Adrenal gland (tissue), 5 donors: ENCODE results near the gene TMEM135.

Experiments used
- POLR2A ChIP-seq, 2 donors: fragments of 450-650 bp; IDR thresholded peaks; one replicate each; pipeline ENCODE4 v1.6.1; 2017; ENCODE audit warnings: antibody characterized with exemption in 2 of 2, mild to moderate bottlenecking in 2 of 2, moderate library complexity in 1 of 2
- TF ChIP-seq, protein P1 (sequence below), 6 experiments: fragments of 450-650 bp in 4 of 6; fragments of 200-600 bp in 2 of 6; sonication (generic) in 1 of 6; IDR thresholded peaks; 1 replicate in 5 of 6; 2 replicates in 1 of 6; pipeline versions ENCODE4 v1.5.1 to v1.8.0; 2016 to 2021; ENCODE audit warnings: antibody characterized with exemption in 6 of 6, mild to moderate bottlenecking in 2 of 6, moderate library complexity in 1 of 6
- donor health status: DM: no; HTN: no; CAD: no.

DNA sequence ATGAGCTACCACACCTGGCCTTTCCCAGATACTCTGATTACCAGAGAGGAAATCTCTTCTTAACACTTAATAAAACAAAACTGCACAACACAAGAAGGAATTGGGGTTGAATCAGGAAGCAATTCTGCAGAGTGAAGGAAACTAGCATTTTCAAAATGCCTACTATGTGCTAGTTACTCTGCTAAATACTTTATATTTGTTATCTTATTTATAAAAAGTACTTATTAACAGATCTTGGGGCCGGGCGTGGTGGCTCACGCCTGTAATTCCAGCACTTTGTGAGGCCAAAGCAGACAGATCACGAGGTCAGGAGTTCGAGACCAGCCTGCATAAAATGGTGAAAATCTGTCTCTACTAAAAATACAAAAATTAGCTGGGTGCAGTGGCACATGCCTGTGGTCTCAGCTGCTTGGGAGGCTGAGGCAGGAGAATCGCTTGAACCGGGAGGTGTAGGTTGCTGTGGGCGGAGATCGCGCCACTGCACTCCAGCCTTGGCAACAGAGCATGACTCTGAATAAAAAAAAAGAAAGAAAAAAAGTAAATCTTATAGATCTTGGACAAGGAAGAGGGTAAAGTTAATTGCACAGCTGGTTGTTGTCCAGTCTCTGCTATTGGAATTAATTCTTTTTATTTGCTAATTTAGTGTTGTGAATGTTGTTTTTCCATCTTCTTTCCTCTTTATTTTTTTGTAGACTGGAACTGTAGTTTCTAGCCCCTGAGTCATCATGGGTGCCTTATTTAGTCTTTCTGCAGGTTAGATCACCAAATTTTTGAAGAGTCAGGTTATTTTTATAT lies 22.1 kb downstream of the TMEM135 start:
- TF ChIP-seq POLR2A (IDR thresholded peaks at IDR 0.05): no peak
- TF ChIP-seq, protein P1, sequence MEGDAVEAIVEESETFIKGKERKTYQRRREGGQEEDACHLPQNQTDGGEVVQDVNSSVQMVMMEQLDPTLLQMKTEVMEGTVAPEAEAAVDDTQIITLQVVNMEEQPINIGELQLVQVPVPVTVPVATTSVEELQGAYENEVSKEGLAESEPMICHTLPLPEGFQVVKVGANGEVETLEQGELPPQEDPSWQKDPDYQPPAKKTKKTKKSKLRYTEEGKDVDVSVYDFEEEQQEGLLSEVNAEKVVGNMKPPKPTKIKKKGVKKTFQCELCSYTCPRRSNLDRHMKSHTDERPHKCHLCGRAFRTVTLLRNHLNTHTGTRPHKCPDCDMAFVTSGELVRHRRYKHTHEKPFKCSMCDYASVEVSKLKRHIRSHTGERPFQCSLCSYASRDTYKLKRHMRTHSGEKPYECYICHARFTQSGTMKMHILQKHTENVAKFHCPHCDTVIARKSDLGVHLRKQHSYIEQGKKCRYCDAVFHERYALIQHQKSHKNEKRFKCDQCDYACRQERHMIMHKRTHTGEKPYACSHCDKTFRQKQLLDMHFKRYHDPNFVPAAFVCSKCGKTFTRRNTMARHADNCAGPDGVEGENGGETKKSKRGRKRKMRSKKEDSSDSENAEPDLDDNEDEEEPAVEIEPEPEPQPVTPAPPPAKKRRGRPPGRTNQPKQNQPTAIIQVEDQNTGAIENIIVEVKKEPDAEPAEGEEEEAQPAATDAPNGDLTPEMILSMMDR (IDR thresholded peaks at IDR 0.05): no peak
